Effector CD4-positive, alpha-beta T cell (primary cell): Measurements from ENCODE around the gene KRTAP19-7. TPM values are rescaled to one million over a fixed set of nuclear protein-coding genes. Genes with fewer than 3 reads are reported as not detected.

Experiments
- DNase-seq: peaks from one replicate; pipeline ENCODE4 v3.0.0-alpha.2; 2020
- total RNA-seq: gene quantifications from one replicate; lab custom pipeline; 2026; lab: John Stamatoyannopoulos, UW

The KRTAP19-7 gene
- not detected for total RNA-seq

GRCh38 chr21:30561264-30561895 lies at the start of gene KRTAP19-7:
Gene KRTAP19-7 (minus strand): TSS chr21:30561314. CDS start chr21:30561289, 25 bp downstream.
- no peak for DNase-seq

GRCh38 chr21:30605968-30606367 lies 44.9 kb upstream of the KRTAP19-7 start:
- DNase-seq: no peak

- no peak for DNase-seq
Observed at GRCh38 chr21:30600787-30601186, 39.7 kb upstream of the KRTAP19-7 start, which contains the start of gene KRTAP22-1. Gene KRTAP22-1 (plus strand): TSS chr21:30601087.

GRCh38 chr21:30598802-30599201 lies 37.7 kb upstream of the KRTAP19-7 start, which contains the start of gene KRTAP6-2:
Gene KRTAP6-2 (minus strand): TSS chr21:30598902. CDS start chr21:30598874, 28 bp downstream.
- DNase-seq: no peak

- DNase-seq: no peak
Observed at GRCh38 chr21:30592140-30592539, 31.0 kb upstream of the KRTAP19-7 start, which contains the start of gene KRTAP6-3. Gene KRTAP6-3 (plus strand): TSS chr21:30592440. CDS start chr21:30592446, 6 bp downstream.

- no peak for DNase-seq
Observed at GRCh38 chr21:30590297-30590696, 29.2 kb upstream of the KRTAP19-7 start, which contains the start of gene KRTAP22-2. Gene KRTAP22-2 (minus strand): TSS chr21:30590397.

GRCh38 chr21:30582870-30583269 lies 21.8 kb upstream of the KRTAP19-7 start:
- no peak for DNase-seq

GRCh38 chr21:30580132-30580531 lies 19.0 kb upstream of the KRTAP19-7 start:
- no peak for DNase-seq

- DNase-seq: no peak
Observed at GRCh38 chr21:30579346-30579745, 18.2 kb upstream of the KRTAP19-7 start.

- DNase-seq: no peak
Observed at GRCh38 chr21:30577766-30578165, 16.7 kb upstream of the KRTAP19-7 start.

GRCh38 chr21:30567617-30568016 lies 6.5 kb upstream of the KRTAP19-7 start:
- no peak for DNase-seq

GRCh38 chr21:30563630-30564029 lies 2.5 kb upstream of the KRTAP19-7 start:
- DNase-seq: no peak

- DNase-seq: no peak
Observed at GRCh38 chr21:30563072-30563471, 2.0 kb upstream of the KRTAP19-7 start.

GRCh38 chr21:30561957-30562356 lies 843 bp upstream of the KRTAP19-7 start:
- no peak for DNase-seq

- DNase-seq: no peak
Observed at GRCh38 chr21:30555095-30555494, 6.0 kb downstream of the KRTAP19-7 start.

GRCh38 chr21:30552782-30553181 lies 8.3 kb downstream of the KRTAP19-7 start:
- no peak for DNase-seq

- DNase-seq: no peak
Observed at GRCh38 chr21:30541764-30542163, 19.4 kb downstream of the KRTAP19-7 start, which contains the start of gene KRTAP19-6. Gene KRTAP19-6 (minus strand): TSS chr21:30541864. CDS start chr21:30541833, 31 bp downstream.

- DNase-seq: no peak
Observed at GRCh38 chr21:30518876-30519275, 42.2 kb downstream of the KRTAP19-7 start.

- no peak for DNase-seq
Observed at GRCh38 chr21:30515681-30516080, 45.4 kb downstream of the KRTAP19-7 start.
